WERI-Rb-1 (cell line): ENCODE data around the gene MYO15A.

Experiments
- DNase-seq: peaks from one replicate; pipeline ENCODE4 v3.0.0-alpha.2; 2020
- H3K27ac ChIP-seq: fragments of 250-450 bp; sonication (Bioruptor Pico); 2 replicates; pipeline ENCODE4 v1.5.1; 2020; ENCODE audit warnings: mild to moderate bottlenecking, moderate library complexity
- H3K27me3 ChIP-seq: fragments of 250-450 bp; sonication (Bioruptor Pico); 2 replicates; pipeline ENCODE4 v1.5.1; 2021; ENCODE audit warnings: mild to moderate bottlenecking, low read depth, moderate library complexity; ENCODE audit not compliant: insufficient read depth, severe bottlenecking
- H3K36me3 ChIP-seq: fragments of 250-450 bp; sonication (Bioruptor Pico); 2 replicates; pipeline ENCODE4 v1.5.1; 2020; ENCODE audit warnings: mild to moderate bottlenecking, moderate library complexity
- H3K4me3 ChIP-seq: 2 replicates; pipeline ENCODE4 v1.5.1; 2011; ENCODE audit warnings: low read depth, mild to moderate bottlenecking, control low read depth, low read length
- H3K9me3 ChIP-seq: fragments of 250-450 bp; sonication (Bioruptor Pico); 2 replicates; pipeline ENCODE4 v1.5.1; 2021; ENCODE audit warnings: mild to moderate bottlenecking, moderate library complexity; ENCODE audit not compliant: severe bottlenecking
- TF ChIP-seq, protein P1 (sequence below): IDR thresholded peaks from 2 replicates; pipeline ENCODE4 v1.5.1; 2011; ENCODE audit warnings: low read depth, mild to moderate bottlenecking, control low read depth, inconsistent platforms, low read length

MYO15A gene

DNA sequence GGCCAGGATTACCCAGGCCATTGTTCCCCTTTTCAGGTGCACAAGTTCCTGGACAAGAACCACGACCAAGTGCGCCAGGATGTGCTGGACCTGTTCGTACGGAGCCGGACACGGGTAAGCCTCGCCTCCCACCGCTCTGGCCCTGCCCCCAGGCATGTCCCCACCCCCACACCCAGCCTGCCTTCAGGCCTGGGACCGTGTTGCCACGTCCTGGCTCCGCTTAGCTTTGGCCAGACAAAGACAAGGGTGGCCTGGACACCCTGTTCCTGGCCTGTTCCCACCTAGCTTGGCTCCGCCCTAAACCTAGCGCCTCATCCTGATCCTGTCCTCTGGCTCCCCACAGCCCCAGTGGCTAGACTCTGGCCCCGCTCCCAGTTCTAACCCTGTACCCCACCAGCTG is 30.9 kb downstream of the MYO15A start:
- TF ChIP-seq, protein P1, sequence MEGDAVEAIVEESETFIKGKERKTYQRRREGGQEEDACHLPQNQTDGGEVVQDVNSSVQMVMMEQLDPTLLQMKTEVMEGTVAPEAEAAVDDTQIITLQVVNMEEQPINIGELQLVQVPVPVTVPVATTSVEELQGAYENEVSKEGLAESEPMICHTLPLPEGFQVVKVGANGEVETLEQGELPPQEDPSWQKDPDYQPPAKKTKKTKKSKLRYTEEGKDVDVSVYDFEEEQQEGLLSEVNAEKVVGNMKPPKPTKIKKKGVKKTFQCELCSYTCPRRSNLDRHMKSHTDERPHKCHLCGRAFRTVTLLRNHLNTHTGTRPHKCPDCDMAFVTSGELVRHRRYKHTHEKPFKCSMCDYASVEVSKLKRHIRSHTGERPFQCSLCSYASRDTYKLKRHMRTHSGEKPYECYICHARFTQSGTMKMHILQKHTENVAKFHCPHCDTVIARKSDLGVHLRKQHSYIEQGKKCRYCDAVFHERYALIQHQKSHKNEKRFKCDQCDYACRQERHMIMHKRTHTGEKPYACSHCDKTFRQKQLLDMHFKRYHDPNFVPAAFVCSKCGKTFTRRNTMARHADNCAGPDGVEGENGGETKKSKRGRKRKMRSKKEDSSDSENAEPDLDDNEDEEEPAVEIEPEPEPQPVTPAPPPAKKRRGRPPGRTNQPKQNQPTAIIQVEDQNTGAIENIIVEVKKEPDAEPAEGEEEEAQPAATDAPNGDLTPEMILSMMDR = no peak
- H3K27me3 ChIP-seq = no peaks in the 10 kb centered on the region
- no peak overlapping the region for H3K27ac ChIP-seq
- no peaks in the 10 kb centered on the region for H3K9me3 ChIP-seq
- H3K4me3 ChIP-seq = no peak overlapping the region
- no peak for DNase-seq
- H3K36me3 ChIP-seq = no peaks in the 10 kb centered on the region

DNA sequence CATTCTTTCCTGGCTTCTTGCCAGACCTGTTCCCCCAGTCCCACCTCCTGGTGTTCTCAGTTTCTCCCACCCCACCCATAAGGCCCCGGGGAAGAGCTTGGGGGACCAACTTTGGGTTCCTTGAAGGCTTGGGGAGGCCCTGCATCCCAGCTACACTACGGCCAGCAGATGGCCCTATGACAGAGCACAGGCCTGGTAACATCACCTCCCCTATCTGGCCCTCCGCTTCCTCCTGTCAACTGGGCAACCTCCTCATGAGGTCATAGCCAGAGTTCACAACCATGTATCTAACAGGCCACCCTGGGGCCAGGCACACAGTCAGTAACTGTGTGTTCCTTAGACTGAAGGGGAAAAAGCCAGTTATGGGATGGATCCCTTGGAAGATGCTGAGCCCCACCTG is 31.4 kb downstream of the MYO15A start:
- H3K27me3 ChIP-seq = no peaks in the 10 kb centered on the region
- TF ChIP-seq, protein P1 = peak; percentile 57
- no peaks in the 10 kb centered on the region for H3K36me3 ChIP-seq
- DNase-seq = peak; percentile 30
- H3K4me3 ChIP-seq = no peak overlapping the region
- no peaks in the 10 kb centered on the region for H3K9me3 ChIP-seq
- no peak overlapping the region for H3K27ac ChIP-seq

DNA sequence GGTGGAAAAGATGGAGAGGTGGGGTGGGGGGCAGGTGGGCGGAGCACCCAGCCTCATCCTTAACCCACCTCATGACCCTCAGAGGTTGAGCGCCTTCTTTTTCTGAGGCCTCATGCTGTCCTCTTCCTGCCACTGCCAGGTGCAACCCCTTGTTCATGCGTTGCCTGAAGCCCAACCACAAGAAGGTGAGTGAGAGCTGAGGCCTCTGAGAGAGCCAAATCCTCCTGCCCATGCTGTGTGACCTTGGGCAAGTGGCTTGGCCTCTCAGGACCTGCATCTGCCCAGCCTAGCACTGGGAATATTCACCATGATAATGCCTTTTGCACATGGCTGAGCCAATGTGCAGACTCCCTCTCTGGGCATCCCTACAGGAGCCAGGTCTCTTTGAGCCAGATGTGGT is 32.1 kb downstream of the MYO15A start:
- no peaks in the 10 kb centered on the region for H3K36me3 ChIP-seq
- no peaks in the 10 kb centered on the region for H3K27me3 ChIP-seq
- no peaks in the 10 kb centered on the region for H3K9me3 ChIP-seq
- no peak overlapping the region for H3K27ac ChIP-seq
- no peak overlapping the region for H3K4me3 ChIP-seq
- TF ChIP-seq, protein P1 = no peak
- no peak for DNase-seq

DNA sequence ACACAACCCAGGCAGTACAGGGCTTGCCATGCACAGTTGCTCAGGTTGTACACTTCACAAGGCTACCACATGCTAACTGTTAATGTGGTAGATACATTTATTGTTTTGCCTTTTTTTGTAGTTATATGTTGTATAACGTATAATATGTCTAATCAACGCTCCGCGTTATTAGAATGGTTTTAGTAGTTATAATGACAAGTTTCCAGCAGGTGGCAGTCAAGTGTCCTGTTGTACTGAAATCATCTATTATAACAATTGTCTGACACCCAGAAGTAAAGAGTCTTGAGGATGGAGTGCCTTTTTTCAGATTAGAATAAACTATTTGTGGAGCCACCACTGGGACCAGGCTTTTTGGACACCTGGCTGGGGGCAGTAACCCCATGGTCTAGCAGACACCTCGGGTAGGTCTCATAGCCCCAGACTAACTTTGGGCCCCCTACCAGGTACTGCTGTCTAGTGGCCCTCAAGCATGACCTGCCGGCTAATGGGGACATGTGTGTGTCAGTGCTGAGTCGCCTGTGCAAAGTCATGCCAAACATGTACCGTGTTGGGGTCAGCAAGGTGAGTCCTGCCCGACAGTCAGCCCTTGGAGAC is 32.8 kb downstream of the MYO15A start:
- no peak for DNase-seq
- Histone ChIP-seq H3K27me3 (no peaks in the 10 kb centered on the region), H3K9me3 (no peaks in the 10 kb centered on the region), H3K36me3 (no peaks in the 10 kb centered on the region), H3K27ac (no peak overlapping the region), H3K4me3 (no peak overlapping the region)
- TF ChIP-seq, protein P1 = peak; percentile 26; the same call in 1 of the 2 replicates

DNA sequence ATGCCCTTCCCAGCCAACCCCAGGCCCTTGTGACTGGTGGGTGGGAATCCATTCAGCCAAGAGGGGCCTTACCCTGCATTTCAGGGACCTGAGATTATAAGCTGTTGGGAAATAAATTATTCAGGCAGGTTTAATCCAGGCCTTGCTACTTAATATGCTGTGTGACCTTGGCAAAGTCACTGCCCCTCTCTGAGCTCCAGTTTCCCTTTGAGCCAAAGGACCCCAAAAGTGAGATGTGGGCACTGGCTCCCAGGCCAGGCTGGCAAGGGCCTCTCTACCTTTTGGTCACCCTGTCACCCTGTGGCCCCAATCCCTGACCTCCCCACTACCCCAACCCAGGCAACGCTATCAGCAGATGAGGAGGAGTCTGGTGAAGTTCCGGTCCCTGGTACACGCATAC is 33.9 kb downstream of the MYO15A start:
- no peaks in the 10 kb centered on the region for H3K9me3 ChIP-seq
- H3K36me3 ChIP-seq = no peaks in the 10 kb centered on the region
- TF ChIP-seq, protein P1 = no peak
- no peak overlapping the region for H3K4me3 ChIP-seq
- H3K27ac ChIP-seq = no peak overlapping the region
- DNase-seq = no peak
- no peaks in the 10 kb centered on the region for H3K27me3 ChIP-seq
